Mammary epithelial cell (primary cell): Measurements from ENCODE around the gene HSP90B1.

Experiments
- CTCF ChIP-seq, 2 donors: IDR thresholded peaks in 1 of 2; conservative IDR thresholded peaks in 1 of 2; 2 replicates each; pipeline ENCODE4 v1.5.1; 2011 to 2012; ENCODE audit warnings: inconsistent platforms in 2 of 2, low read length in 2 of 2, mild to moderate bottlenecking in 2 of 2, control low read depth in 1 of 2, low read depth in 1 of 2; ENCODE audit not compliant: insufficient read depth in 1 of 2; ENCODE audit errors: extremely low read depth in 1 of 2
- EZH2 ChIP-seq: IDR thresholded peaks from 2 replicates; pipeline ENCODE4 v1.6.1; 2012; ENCODE audit warnings: low read length, inconsistent platforms, borderline replicate concordance

DNA sequence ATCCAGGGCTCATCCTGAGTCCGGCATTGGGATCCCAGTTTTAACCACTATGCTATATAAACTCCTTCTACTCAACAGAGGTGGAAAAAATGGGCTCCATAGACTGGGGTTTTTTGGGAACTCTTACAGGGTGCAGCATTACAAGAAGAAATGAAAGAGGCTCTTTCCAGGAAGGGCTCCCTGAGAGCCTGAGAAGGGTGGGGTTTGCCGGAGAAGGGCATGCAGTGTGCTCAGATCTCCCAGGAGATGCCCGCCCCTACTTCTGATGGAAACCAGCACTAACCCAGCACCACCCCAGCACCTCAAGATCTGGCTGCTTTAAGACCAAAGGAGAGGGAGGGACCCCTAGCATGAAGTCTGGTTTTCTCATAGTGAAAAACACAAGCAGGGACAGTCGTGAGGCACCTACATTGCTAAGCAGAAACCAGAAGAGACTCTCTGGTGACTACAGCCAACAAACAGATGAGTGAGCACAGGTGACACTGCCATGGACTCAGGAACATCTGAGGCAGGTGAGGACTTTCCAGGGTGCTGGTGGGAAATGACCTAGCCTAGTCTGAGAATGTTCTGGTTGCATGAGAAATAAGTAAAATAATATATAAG lies 43.9 kb upstream of the HSP90B1 start:
- no peak for TF ChIP-seq CTCF (conservative IDR thresholded peaks at IDR 0.05 in 1 of 2, IDR thresholded peaks at IDR 0.05 in 1 of 2; ENCODE audit: extremely low read depth in 1 of 2, insufficient read depth in 1 of 2, low read depth in 1 of 2, low read length in 2 of 2)
- TF ChIP-seq EZH2 = no peak
